Urinary bladder (tissue), 4 donors: Measurements from ENCODE around the gene FRMD4B. TPM values are rescaled to one million over a fixed set of nuclear protein-coding genes. Genes with fewer than 3 reads are reported as not detected.
"Not testable (repeated sequence)": the region's sequence is repeated elsewhere in the genome, so short reads cannot be mapped to it uniquely, and the experiment has no call there.

Experiments
- DNase-seq: peaks from one replicate; pipeline ENCODE4 v3.0.0-alpha.2; 2015; ENCODE audit errors: extremely low spot score
- H3K27ac ChIP-seq: one replicate; pipeline ENCODE4 v1.5.1; 2013; ENCODE audit warnings: low read depth, mild to moderate bottlenecking, moderate library complexity
- H3K36me3 ChIP-seq: one replicate; pipeline ENCODE4 v1.6.1; 2013; ENCODE audit warnings: mild to moderate bottlenecking, moderate library complexity; ENCODE audit not compliant: insufficient read depth
- H3K4me1 ChIP-seq: one replicate; pipeline ENCODE4 v1.6.1; 2013; ENCODE audit warnings: mild to moderate bottlenecking, moderate library complexity; ENCODE audit not compliant: insufficient read depth
- H3K4me3 ChIP-seq: one replicate; pipeline ENCODE4 v1.5.1; 2013; ENCODE audit warnings: low read depth, low read length
- WGBS: extraction: QIAGEN DNeasy Blood & Tissue Kit; methylation state at CpG from one replicate; pipeline ENCODE4 v1.1.7; 2013; 5-methylcytosine and 5-hydroxymethylcytosine counted together
- polyA plus RNA-seq: library from polyadenylated mRNA; stranded (reverse); fragments of 200-250 nt; gene quantifications from one replicate; pipeline ENCODE4 v1.2.3, GENCODE V29; 2013
- total RNA-seq: library from RNA; depleted of rRNA; stranded (reverse); fragments of >200 nt; gene quantifications from one replicate; pipeline ENCODE4 v1.2.3, GENCODE V29; 2014
- donor health status: healthy with polysubstance abuse.
- donor health status: healthy.

FRMD4B gene
- total and polyA plus RNA-seq, 2 donors: 5.9 to 39.1 TPM

- Histone ChIP-seq H3K4me1 (no peaks in the 10 kb centered on the region), H3K36me3 (no peaks in the 10 kb centered on the region), H3K27ac (no peak overlapping the region), H3K4me3 (no peak overlapping the region)
- WGBS: over 99% methylated on average over 2 of the region's 2 CpGs
- no peak for DNase-seq
Observed at GRCh38 chr3:69244039-69244438, 141.8 kb downstream of the FRMD4B start.

- no peak for DNase-seq
- Histone ChIP-seq H3K4me1 (no peaks in the 10 kb centered on the region), H3K36me3 (no peaks in the 10 kb centered on the region), H3K27ac (no peak overlapping the region), H3K4me3 (no peak overlapping the region)
- WGBS: 96% methylated on average over 4 of the region's 4 CpGs
Observed at GRCh38 chr3:69241769-69242168, 144.1 kb downstream of the FRMD4B start.

DNA sequence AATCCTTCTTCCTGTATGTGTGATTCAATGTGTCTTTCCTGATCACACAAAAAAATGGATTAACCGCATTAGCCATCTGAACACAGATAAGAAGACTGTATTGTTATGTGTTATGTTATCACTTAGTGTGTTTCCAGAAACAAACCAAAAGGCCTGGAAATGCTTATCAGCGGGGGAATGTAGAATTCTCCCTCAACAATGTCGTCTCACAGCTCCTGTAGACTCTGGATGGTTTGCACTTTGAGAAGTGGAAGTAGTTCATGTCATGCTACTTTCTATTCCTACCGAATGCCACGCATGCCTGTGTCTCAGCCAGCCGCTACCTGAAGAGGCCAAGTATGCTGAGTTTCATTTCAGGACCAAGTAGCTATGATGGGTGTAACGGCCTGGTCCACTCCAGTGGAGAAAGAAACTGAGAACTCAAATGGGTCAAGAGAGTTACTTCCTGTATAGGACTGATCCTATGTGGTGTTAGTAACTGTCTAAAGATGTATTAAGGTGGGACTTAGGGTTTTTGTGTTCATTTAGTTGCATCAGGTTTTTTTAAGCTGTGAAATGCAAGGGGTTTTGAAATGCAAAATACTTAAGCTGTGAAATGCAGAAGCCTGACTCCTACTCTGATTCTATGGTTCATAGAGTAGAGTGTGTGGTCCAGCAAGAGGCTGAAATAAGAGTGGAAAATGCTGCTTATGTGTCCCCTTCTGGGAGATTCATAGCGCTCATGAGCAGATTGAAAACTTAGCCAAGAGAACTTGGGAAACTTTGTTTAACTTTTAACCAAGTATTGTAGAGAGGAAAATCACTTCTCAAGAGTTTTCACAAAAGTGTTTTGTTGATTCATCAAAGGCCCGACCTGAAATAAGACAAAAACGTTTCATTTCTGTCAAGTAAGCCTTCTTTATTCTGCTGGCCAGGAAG, 145.0 kb downstream of the FRMD4B start:
- Histone ChIP-seq H3K4me1 (no peaks in the 10 kb centered on the region), H3K4me3 (no peak overlapping the region), H3K27ac (no peak overlapping the region), H3K36me3 (no peaks in the 10 kb centered on the region)
- WGBS: 72% methylated on average over 10 of the region's 10 CpGs
- no peak for DNase-seq

DNA sequence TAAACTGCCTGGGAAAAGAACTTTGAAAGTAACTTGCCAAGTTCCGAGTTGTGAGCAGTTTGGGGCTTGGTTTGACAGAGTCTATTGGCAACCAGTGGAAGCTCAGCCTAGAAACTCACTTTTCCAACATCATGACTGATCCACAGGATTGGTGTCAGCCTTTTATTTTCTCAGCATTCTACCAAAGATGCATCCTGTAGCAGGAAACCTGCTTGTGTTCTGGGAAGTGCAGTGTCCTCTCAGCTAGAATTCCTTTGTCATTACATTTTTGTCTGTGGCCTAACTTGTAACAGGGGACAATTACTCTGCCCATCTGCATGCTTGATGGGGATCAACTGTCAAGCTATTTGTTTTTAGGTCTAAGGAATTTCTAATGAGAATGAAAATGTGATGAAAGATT, 146.8 kb downstream of the FRMD4B start:
- 46% methylated on average over 1 of the region's 1 CpG for WGBS
- DNase-seq: no peak
- Histone ChIP-seq H3K4me3 (no peak overlapping the region), H3K4me1 (no peaks in the 10 kb centered on the region), H3K27ac (no peak overlapping the region), H3K36me3 (no peaks in the 10 kb centered on the region)

GRCh38 chr3:69236812-69237707, 148.8 kb downstream of the FRMD4B start:
- no peak for DNase-seq
- Histone ChIP-seq H3K36me3 (no peaks in the 10 kb centered on the region), H3K27ac (no peak overlapping the region), H3K4me1 (no peaks in the 10 kb centered on the region), H3K4me3 (no peak overlapping the region)
- 68% methylated on average over 8 of the region's 8 CpGs for WGBS

DNA sequence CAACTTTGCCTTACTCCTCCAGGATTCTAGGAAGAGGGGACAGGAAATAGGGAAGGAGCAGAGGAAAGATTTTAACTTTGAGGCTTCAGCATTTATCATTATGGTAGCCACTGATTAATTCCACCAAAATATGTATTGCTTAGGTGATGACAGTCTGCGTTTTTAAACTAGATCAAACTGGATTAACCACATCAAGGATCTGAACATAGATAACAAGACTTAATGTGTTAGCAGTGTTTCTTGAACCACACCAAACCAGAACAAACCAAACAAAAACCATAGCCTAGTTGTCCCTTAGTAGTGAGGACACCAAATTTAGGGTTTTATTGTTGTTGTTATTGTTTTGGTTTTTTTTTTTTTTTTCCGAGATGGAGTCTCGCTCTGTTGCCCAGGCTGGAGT, 150.0 kb downstream of the FRMD4B start:
- Histone ChIP-seq H3K36me3 (no peaks in the 10 kb centered on the region), H3K4me3 (no peak overlapping the region), H3K27ac (no peak overlapping the region), H3K4me1 (no peaks in the 10 kb centered on the region)
- no peak for DNase-seq
- 85% methylated on average over 3 of the region's 3 CpGs for WGBS

GRCh38 chr3:69235227-69235626, 150.7 kb downstream of the FRMD4B start:
- H3K4me1 ChIP-seq, DNase-seq, H3K36me3 ChIP-seq, H3K27ac ChIP-seq, H3K4me3 ChIP-seq: not testable (repeated sequence)
- WGBS: over 99% methylated on average over 4 of the region's 4 CpGs

GRCh38 chr3:69232482-69232881, 153.4 kb downstream of the FRMD4B start:
- WGBS: 98% methylated on average over 2 of the region's 2 CpGs
- DNase-seq: no peak
- H3K36me3 ChIP-seq: no peaks in the 10 kb centered on the region
- no peaks in the 10 kb centered on the region for H3K4me1 ChIP-seq
- no peak overlapping the region for H3K4me3 ChIP-seq
- no peak overlapping the region for H3K27ac ChIP-seq

- no peak overlapping the region for H3K27ac ChIP-seq
- 34% methylated on average over 6 of the region's 6 CpGs for WGBS
- no peaks in the 10 kb centered on the region for H3K36me3 ChIP-seq
- DNase-seq: no peak
- no peaks in the 10 kb centered on the region for H3K4me1 ChIP-seq
- no peak overlapping the region for H3K4me3 ChIP-seq
Observed at GRCh38 chr3:69231929-69232440, 153.9 kb downstream of the FRMD4B start.

GRCh38 chr3:69226071-69226470, 159.8 kb downstream of the FRMD4B start:
- Histone ChIP-seq H3K4me1 (no peaks in the 10 kb centered on the region), H3K4me3 (no peak overlapping the region), H3K27ac (no peak overlapping the region), H3K36me3 (no peaks in the 10 kb centered on the region)
- 80% methylated on average over 1 of the region's 1 CpG for WGBS
- no peak for DNase-seq

DNA sequence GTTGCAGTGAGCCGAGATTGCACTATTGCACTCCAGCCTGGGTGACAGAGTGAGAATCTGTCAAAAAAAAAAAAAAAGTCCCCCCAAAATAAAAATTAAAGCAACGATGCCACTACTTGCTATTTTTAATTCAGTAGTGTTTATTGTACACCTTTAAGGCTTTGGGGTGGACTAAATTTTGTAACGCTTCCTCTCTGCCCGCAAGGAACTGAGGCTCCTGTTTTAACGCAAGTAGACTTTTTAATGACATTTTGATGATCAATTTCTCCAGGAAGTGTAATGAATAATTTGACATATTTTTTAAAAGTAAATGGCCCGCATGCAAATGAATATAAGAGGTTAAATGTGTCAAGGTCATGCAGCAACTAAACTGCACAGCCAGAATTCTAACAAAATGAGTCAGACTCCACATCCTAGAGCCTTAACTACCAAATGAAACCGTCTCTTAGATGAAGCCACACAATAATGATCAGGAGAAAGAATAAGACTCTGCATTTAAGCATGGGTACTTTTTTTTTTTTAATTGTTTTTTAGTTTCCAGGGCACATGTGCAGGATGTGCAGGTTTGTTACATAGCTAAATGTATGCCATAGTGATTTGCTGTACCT, 166.7 kb downstream of the FRMD4B start:
- no peaks in the 10 kb centered on the region for H3K4me1 ChIP-seq
- no peaks in the 10 kb centered on the region for H3K36me3 ChIP-seq
- no peak for DNase-seq
- no peak overlapping the region for H3K4me3 ChIP-seq
- no peak overlapping the region for H3K27ac ChIP-seq
- 95% methylated on average over 7 of the region's 7 CpGs for WGBS

DNA sequence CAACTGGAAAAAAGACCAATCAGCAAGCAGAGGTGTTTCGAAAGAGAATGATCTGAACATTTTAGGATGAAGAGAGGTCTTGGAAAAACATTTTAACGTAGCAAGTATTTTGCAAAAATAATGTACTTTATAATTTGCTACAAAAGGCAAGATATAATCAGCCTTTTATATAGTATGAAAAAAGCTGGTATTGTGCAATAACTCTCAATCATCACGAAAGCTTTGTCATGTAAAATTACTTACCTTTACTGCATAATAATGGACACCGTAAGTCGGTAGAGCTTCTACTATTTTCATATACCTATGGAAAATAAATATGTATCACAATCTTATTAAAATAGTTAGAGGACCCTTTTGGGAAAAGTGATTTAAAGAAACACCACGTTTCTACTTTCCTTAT, 167.8 kb downstream of the FRMD4B start:
- no peak overlapping the region for H3K4me3 ChIP-seq
- no peaks in the 10 kb centered on the region for H3K36me3 ChIP-seq
- DNase-seq: no peak
- no peak overlapping the region for H3K27ac ChIP-seq
- H3K4me1 ChIP-seq: no peaks in the 10 kb centered on the region
- WGBS: 96% methylated on average over 6 of the region's 6 CpGs

DNA sequence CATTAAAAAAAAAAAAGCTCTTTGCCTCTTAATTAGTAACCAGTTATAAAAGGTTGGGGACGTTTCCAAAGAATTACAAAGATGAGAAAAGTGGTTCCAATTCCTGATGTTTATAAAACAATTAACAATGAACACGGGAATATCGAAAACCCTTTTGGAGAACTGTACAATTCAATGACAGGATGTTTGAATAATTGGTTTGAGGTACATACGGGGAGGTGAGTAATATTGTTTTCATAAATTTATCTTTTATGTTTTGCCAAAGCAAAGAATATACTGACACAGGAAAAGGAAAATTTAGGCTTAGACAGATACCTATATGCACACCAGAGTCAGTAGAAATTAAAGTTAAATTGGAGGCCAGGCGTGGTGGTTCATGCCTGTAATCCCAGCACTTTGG, 168.9 kb downstream of the FRMD4B start:
- 64% methylated on average over 5 of the region's 5 CpGs for WGBS
- Histone ChIP-seq H3K4me3 (no peak overlapping the region), H3K27ac (no peak overlapping the region), H3K4me1 (no peaks in the 10 kb centered on the region), H3K36me3 (no peaks in the 10 kb centered on the region)
- DNase-seq: no peak
